Jurkat, Clone E6-1 (cell line): ENCODE data around the gene SDK2.

Experiments
- DNase-seq: peaks from one replicate; pipeline ENCODE4 v3.0.0-alpha.2; 2011; ENCODE audit warnings: low read depth, low spot score
- H3K4me3 ChIP-seq: 2 replicates; pipeline ENCODE4 v1.5.1; 2011; ENCODE audit warnings: mild to moderate bottlenecking, low read length, control low read depth, moderate library complexity

The SDK2 gene

DNA sequence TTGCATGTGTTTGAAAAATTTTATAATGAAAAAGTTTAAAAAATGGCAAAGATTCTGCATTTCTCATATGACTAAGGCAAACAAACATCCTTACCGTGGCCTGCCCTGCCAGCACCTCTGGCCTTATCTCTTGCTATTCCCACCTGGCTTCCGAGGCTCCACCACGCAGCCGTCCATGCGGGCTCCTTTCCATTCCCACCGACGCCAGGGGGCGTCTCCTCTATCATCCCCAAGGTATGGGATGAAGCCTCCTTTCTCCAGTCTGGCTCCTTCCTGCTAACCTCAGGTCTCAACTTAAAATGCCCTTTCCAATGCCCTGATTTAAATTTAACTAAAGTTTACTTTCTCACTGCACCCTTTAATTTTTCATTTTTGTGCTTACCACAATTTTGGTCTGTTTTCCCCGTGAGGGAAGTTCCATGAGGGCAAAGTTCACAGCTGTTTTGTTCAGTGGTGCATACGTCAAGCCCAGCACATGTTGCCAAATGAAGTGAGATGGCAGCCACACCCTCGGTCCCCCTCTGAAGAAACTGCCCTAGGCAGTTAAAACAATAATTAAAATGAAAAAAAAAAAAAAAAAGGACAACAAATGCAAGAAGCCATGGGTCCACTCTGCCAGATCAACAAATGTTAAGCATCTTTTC, 13.3 kb upstream of the SDK2 start:
- no peak overlapping the region for H3K4me3 ChIP-seq
- peak; percentile 10 for DNase-seq

DNA sequence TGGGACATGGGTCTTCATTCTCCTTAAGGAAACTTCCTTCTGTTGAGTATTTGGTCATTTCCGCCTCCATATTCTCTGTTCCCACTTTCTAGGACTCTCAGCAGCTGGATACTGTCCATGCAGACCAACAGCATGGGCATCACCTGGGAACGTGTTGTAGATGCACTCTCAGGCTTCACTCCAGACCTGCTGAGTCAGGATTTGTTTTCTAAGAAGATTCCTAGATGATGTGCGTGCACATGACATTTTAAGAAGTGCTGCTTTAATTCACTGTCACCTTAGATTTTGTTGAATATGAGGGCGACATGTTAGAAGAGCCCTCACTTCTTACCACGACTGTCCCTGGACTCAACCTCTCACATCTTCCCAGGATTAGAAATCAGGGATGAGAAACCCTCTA, 10.0 kb upstream of the SDK2 start:
- no peak for DNase-seq

DNA sequence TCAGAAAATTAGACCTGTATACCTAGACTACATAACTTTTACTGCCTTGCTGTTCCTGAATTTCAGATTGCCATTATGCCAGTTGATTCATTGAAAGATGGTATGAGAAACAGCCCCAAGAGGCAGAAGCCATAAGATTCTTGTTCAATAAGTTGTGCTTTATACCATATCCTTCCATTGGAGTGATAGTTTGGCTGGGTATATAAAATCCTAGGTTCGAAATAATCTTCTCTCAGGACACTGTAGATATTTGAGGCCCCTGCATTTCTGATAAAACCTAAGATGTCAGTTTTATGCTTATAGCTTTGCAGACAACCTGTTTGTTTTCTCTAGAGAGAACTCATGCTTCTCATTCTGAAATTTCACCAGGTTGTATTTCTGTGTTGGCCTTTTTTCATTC, 9.6 kb upstream of the SDK2 start:
- no peak for DNase-seq
- H3K4me3 ChIP-seq: no peak overlapping the region

More for the DNA sequence above, 10.0 kb upstream of the SDK2 start:
- no peak overlapping the region for H3K4me3 ChIP-seq

DNA sequence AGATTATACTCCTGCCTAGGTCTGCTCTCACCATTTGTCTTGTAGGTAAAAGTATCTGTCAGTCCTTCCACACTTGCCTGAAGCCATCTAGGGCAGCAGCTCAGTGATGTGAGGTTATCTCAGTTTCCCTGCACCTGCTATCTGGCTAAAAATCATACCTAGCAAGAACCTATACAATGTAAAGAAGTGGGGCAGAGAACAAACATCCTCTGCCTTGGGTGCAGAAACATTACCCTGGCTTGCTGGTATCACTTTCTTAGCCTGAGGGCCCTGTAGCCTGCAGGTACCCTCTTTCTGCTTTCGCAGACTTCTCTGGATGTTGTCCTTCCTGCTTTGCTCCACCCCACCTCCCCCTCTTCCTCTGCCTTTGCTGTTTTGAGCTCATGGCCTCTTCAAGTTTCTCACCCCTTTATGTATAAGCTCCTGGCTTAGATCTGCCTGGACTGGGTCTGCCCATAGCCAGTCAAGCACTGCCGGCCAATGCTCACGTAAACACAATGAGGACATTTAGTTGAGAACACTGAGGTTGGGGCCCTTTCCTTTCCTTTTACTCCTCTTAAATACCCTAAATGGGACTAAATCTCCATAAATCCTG, 8.7 kb upstream of the SDK2 start:
- DNase-seq: no peak

DNA sequence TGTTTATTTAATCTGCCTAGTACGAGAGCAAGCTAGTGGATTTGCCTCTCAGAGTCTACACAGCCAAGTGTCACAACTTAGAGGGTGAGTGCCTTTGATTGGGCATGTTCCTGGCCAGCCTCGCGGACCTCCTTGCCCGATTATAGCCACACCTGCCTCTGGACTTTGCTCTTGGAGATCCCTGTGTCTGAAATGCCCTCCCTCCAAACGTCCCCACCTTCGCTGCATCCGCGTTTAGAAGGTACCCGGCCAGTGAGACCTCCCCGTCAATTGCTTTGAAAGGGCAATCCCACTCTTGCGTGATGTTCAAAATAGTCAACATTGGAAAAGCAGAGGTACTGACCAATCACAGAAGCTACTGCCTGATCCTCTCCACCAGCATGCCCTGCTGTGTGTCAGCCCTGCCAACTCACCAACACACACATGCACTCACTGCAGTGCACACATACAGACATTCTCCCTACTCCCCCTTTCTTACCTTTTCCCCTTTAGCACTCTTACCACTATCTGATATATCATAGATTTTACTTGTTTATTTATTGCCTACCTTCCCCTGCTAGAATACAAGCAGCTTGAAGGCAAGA, 6.5 kb upstream of the SDK2 start:
- H3K4me3 ChIP-seq: no peak overlapping the region
- no peak for DNase-seq

More for the DNA sequence above, 8.7 kb upstream of the SDK2 start:
- H3K4me3 ChIP-seq: no peak overlapping the region

DNA sequence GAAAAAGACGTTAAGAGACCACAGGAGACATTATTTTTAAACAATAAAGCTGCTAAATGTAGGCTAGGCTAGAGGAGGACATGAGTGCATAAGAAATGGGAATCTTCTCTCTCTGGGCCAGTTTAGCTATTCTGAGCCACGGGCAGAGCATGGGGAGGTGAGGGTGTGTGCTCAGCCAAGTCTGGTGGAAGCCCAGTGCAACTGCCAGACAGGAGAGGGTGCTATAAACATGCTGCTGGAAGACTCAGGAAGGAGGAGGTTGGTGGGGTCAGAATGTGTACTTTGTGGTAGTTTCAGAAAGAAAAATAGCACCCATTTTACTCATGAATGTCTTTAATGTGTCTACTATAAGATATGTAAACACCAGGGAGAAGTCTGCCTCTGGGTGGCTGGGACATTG, 5.9 kb upstream of the SDK2 start:
- DNase-seq: peak; percentile 22
- no peak overlapping the region for H3K4me3 ChIP-seq

DNA sequence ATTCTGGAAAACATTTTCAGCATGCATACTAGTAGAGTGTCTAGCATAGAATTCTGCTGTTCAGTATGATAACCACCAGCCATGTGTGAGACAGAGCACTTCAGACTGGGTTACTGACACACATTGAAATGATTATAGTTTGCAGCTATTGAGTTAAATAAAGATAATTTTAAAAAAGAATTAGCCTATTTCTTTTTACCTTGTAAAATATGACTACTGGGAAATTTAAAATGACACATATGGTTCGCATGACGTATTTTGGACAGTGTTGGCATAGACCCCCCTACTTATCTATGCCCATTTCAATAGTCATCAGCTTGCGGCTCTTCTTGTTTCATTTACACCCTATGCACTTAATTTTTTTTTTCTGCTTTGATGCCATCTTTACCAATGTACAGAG, 4.7 kb upstream of the SDK2 start:
- no peak overlapping the region for H3K4me3 ChIP-seq
- no peak for DNase-seq

DNA sequence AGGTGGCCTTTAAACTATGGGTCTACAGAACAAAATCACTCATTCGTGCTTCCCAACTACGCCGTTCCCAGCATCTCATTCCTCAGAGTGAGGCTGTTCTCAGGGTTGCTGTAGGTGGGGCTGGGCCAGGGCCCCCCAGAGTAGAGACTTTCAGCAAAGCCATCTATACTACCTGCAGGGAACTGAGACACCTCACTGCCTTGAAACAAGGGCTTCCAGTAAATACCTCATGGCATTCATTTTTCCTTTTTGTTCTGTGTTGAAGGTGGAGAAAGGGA, 4.2 kb upstream of the SDK2 start:
- no peak for DNase-seq
- no peak overlapping the region for H3K4me3 ChIP-seq

DNA sequence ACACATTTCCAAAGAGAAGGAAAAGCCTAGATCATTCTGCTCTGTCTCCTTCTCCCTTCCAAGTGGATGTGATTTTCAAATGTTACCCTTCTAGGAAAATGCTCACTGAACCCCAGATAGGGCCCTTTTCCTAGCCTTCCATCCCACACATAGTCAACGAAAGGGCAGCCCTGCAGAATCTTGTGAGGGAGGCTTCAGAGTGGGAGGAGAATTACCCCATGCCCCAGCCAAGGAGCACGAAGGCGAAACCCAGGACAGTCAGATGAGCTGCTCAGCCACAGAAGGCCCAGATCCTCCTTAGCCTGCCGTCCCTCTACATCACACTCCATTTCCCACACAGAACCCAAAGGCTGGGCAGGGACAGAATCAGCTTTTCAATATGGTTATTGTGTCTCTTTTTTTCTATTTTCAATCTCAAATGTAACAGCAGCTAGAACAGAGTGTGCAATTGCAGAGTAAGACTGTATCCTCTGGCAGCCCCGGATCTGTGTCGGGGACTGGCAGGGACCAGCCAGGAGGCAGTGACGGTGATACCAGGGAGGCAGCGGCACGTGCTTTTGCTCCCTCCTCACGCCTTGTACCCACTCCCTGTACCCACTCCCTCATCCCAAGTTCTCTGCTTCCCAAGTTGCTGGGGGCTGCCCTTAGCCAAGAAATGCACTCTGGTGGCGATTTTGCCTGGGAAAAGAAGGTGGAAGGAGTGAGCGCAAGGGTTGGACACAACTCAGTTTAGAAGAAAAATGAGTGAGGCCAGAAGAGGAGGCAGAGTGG, 3.7 kb upstream of the SDK2 start:
- no peak overlapping the region for H3K4me3 ChIP-seq
- DNase-seq: no peak

DNA sequence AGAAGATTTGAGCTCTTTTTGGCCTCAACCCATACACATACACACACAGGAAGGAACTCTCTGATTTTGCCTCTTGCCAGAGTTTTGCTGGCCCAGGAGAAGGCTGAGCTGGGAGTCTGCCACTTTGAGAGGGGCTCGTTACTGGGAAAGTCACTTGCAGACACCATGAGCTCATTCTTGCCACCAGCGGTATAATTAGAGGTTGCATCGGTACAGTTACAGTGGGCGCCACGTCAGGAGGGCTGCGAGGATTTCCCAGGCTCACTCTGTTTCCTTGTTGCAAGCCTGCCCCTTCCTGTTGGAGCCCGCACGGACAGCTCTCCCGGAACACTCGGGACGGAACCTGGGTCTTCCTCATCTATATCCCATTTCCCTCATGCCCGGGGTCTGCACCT, 3.1 kb upstream of the SDK2 start:
- no peak for DNase-seq
- no peak overlapping the region for H3K4me3 ChIP-seq

DNA sequence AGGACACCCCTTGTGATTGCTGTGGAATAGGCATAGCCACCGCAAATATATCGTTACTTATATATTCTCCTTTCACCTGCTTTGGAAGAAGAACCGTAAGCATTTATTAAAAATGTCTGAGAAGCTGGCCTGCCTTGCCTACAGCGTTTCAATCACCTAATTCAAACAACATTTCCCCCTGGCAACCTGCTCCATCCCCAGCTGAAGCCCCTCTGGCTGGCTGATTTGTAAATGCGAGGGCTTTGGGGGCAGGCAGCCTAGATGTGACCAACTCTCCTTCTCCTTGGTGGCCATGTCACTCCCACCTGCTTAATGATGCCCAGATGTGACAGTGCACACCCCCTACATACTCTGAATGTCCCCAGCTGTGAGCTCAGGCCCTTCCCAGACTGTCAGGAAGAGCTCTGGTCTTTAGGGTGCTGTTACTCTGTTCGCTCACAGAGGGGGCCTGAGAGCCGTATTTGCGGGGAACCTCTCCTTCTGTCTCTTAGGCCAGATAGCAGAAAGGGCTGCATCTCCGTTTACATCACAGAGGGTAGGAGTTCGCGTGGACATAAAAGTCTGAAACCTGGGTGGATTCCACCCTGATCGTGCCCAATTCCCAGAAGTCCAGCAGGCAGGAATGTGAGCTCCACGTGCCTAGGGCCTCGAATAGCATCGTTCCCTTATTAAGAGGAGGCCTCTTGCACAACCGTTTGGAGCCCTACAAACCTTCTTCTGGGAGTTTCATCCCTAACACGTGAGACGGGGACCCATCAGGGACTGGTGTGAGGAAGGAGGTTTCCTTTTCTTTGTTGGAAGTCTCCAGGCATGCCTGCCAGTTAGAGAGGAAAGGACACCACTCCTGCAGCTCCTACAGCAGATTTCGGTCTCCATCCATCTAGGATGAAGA, 2.4 kb upstream of the SDK2 start:
- no peak for DNase-seq
- no peak overlapping the region for H3K4me3 ChIP-seq

DNA sequence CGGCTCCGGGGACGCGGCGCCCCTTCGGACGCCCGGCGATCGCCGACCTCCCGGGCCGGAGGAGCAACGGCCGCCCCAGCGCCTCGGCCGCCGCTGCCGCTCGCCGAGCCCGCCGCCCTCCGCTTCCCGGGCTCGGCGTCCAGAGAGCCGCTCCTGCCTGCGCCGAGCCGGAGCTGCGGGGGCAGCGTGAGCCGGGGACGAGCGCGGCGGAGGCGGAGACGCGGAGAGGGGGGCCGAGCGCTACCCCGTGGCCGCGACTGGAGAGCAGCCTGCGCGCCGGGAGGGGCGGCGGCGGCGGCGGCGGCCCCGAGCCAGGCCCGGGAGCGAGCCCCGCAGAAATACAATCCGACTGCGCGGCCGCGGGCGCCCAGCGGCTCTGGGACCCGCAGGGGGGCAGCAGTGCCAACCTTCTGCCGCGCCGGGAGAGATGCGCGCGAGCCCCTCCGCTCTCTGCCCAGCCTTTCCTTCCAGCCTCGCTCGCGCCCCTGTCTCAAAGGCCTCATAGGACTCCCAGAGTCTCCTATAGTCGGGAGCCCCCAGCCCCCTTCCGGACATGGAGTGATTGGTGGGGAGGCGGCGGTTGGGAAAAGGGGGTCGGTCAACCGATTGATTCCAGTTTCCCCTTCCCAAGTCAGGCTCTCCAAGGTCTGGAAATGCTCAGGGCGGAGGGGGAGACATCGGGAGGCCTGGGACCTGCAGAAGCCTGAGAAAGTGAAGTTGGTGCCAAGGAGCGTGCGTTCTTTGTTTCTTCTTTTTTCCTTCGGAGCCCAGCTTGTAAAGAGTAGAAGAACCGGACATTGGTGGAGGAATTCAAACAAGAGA, 1.0 kb upstream of the SDK2 start:
- DNase-seq: no peak
- no peak overlapping the region for H3K4me3 ChIP-seq

DNA sequence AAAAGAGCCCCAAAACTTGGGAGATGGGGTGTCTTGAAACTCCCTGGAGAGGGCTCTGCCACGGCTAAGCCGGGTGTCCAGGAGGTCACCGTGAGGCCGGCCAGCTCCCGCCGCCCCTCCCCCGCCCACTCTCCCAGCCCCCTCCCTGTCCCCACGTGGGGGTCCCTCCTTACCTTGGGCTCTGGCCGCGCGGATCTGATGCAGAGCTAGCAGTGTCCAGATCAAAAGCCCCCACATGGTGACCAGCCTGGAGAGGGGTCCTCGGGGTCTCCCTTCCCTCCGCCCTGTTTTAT, 447 bp downstream of the SDK2 start:
- no peak overlapping the region for H3K4me3 ChIP-seq
- no peak for DNase-seq

DNA sequence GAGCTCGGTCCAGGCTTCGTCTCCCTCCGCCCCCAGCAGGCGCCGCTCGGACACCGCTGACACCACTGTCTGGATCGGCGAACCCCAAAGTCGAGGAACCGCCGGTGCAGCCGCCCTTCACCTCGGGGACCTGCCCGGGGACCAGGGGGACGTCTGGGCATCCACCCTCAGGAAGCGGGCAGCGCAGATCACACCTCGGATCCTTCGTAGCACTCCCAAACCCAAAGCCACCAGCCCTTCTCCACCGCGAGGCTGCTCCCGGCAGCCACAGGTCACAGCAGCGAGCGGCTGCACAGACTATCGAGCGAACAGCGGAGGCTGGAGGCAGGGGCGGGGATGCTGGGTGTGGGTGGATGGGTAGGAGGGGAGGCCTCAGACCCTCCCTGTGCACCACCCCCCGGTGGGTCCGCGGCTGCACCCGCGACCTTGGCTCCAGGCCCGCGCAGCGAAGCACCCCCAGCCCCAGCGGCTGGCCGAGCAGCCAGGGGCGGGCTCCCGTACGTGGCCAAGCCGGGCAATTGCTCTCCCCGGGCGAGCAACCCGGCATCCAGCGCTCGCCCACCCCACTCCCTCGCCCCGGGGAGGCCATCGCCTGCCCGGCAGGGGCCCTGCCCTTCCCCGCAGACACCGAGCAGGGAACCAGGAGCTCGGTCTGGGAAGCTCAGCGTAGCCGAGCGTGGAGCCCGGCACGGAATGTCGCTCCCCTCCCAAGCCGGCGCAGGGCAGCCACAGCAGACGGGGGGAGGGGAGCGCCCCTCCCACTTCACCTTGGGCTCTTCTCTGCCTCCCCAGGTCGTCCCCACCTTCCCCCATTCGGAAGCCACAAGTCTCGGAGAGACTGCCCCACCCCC, 1.0 kb downstream of the SDK2 start:
- no peak overlapping the region for H3K4me3 ChIP-seq
- no peak for DNase-seq

DNA sequence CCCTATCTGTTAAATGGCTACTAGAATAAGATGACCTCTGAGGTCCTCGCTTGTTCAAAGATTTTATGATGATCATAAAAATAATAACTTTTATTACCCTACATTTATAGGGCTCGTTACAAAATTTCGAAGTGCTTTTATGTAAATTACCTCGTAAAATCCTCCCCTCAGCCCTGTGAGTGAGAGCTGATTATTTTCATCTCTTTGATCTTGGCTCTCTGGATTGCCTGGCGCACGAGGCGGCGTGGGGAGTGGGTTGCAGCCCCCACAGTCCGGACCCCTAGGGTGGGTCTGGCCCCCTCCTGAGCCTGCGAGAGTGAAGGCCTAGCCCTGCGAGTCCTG, 1.6 kb downstream of the SDK2 start:
- no peak overlapping the region for H3K4me3 ChIP-seq
- no peak for DNase-seq

DNA sequence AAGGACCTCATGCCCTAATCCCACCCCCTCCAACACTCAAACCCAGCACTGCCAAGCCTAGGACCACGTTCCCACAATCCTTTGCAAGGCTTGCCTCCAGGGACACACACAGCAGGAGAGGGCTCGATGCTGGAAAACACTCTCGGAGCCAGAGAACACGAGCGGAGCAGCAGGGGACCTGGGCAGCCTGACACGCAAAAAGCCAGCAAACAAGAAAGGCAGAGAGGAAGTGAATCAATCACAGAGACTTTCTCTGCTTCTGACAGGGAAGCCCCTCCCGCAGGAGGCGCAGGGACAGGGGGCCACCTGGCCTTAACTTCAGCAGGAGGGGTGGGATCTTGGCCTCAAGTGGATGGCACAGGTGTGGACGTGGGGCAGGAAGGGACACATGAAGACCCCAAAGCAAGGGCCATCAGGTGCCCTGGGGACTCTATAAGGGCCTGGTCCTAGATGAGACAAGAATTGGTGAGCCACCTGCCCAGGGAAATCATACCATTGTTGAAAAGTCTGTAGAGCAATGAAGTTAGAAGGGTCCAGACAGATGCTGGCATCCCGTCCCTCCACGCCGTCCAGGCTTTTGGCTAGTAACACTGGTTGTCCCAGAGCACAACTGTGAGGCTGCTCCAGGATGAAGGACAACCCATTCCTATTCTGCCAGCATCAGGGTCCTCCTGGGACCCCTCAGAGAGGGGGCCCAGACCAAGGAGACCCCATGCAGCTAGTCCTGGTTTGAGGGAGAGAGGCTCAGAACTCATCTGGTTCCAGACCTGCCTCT, 2.2 kb downstream of the SDK2 start:
- DNase-seq: no peak
- H3K4me3 ChIP-seq: no peak overlapping the region

DNA sequence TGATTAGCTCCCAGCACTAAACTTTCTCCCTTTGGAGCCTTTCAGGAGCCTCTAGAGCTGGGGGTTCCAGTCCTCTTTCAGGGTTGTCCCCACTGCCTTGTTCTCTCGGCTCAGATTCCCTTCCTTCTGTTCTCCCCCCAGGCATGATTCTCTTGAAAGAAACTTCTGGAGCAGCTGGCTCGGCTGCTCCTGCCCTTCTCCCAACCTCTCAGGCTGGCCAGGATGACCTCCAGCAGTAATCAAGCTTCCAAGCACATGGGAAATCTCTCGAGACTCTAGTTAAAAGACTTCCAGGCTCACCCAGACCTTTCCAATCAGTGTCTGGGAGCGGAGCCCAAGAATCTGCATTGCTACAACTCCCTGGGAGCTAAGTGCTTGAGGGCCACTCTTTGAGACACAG, 3.6 kb downstream of the SDK2 start:
- no peak for DNase-seq
- H3K4me3 ChIP-seq: no peak overlapping the region

DNA sequence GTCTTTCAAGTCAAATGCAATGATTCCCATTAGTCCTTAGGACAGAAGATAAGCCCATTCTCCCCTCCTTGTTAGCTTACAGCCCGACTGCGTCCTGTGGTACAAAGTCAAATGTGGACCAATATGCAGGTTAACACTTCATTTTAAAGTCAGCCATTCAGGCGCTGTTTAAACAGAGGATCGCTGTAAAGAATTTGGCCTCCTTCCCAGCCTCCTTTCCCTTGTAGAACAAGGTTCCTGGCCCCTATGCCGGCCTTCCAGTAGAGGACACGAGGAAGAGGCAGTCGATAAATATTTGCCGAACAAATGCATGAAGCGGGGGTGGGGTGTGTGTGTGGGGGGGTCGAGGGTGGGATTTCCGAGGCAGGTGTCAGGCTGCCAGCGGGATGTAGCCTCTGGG, 4.3 kb downstream of the SDK2 start:
- no peak for DNase-seq
- H3K4me3 ChIP-seq: no peak overlapping the region
